ACHN (cell line): Measurements from ENCODE around the gene BSCL2.
"Not testable (repeated sequence)": the region's sequence is repeated elsewhere in the genome, so short reads cannot be mapped to it uniquely, and the experiment has no call there.

ENCODE experiments used
- DNase-seq: peaks from one replicate; pipeline ENCODE4 v3.0.0-alpha.2; 2015
- in situ Hi-C: cut with HindIII; loops from 2 replicates; pipeline ENCODE4 v1.10.0; 2017; ENCODE audit warnings: low sequenced_read_pairs, low pct_ligation_motif_present, low pct_unique_long_range_greater_than_20kb

BSCL2 gene

GRCh38 chr11:62694455-62695167, 12.6 kb downstream of the BSCL2 start:
- DNase-seq: peak; percentile 65
- in situ Hi-C loops: no loop called here

- DNase-seq, in situ Hi-C loops: not testable (repeated sequence)
Observed at GRCh38 chr11:62693624-62694023, 13.6 kb downstream of the BSCL2 start.

GRCh38 chr11:62689421-62690183, 17.6 kb downstream of the BSCL2 start, which contains the start of gene LRRN4CL:
Gene LRRN4CL (minus strand): TSS chr11:62689530. CDS start chr11:62688508, 1,022 bp downstream.
- in situ Hi-C loops: no loop called here

GRCh38 chr11:62688491-62688890, 18.7 kb downstream of the BSCL2 start:
- DNase-seq: no peak
- in situ Hi-C loops: no loop called here

More at GRCh38 chr11:62689421-62690183, 17.6 kb downstream of the BSCL2 start, which contains the start of gene LRRN4CL:
- peak; percentile 34 for DNase-seq

GRCh38 chr11:62687508-62688396, 19.5 kb downstream of the BSCL2 start:
- DNase-seq: no peak
- in situ Hi-C loops: no loop called here

- in situ Hi-C loops: no loop called here
- no peak for DNase-seq
Observed at GRCh38 chr11:62682518-62682917, 24.7 kb downstream of the BSCL2 start.

GRCh38 chr11:62680825-62681240, 26.4 kb downstream of the BSCL2 start:
- peak; percentile 74 for DNase-seq
- in situ Hi-C loops: no loop called here

- in situ Hi-C loops: no loop called here
- peak; percentile 80 for DNase-seq
Observed at GRCh38 chr11:62678770-62679696, 28.2 kb downstream of the BSCL2 start, which contains the start of gene UBXN1. Gene UBXN1 (minus strand): TSS chr11:62679073. CDS start chr11:62678923, 150 bp downstream.

- in situ Hi-C loops: no loop called here
- DNase-seq: no peak
Observed at GRCh38 chr11:62678433-62678769, 28.8 kb downstream of the BSCL2 start.

GRCh38 chr11:62677714-62678113, 29.5 kb downstream of the BSCL2 start:
- in situ Hi-C loops: no loop called here
- no peak for DNase-seq

- in situ Hi-C loops: no loop called here
- DNase-seq: no peak
Observed at GRCh38 chr11:62677156-62677555, 30.1 kb downstream of the BSCL2 start.

GRCh38 chr11:62676698-62677097, 30.5 kb downstream of the BSCL2 start:
- in situ Hi-C loops: no loop called here
- DNase-seq: no peak

- in situ Hi-C loops, DNase-seq: not testable (repeated sequence)
Observed at GRCh38 chr11:62675415-62675814, 31.8 kb downstream of the BSCL2 start.

GRCh38 chr11:62673196-62673525, 34.1 kb downstream of the BSCL2 start:
- in situ Hi-C loops: loop anchor here (5.0 kb wide), 1 partner anchor 39 kb away; no protein-coding TSS in a partner anchor
- DNase-seq: no peak

- DNase-seq: peak; percentile 78
- in situ Hi-C loops: loop anchor here (5.0 kb wide), 1 partner anchor 41 kb away; no protein-coding TSS in a partner anchor
Observed at GRCh38 chr11:62671608-62672389, 35.4 kb downstream of the BSCL2 start, which contains the start of the genes LBHD1 and UQCC3. Gene LBHD1 (minus strand): TSS chr11:62672267. CDS start chr11:62670031, 2,236 bp downstream. Gene UQCC3 (plus strand): TSS chr11:62671673. CDS start chr11:62671746, 73 bp downstream.

- peak; percentile 24 for DNase-seq
- in situ Hi-C loops: loop anchor here (5.0 kb wide), 1 partner anchor 41 kb away; no protein-coding TSS in a partner anchor
Observed at GRCh38 chr11:62671236-62671607, 36.0 kb downstream of the BSCL2 start.
